HepG2 (cell line): Measurements from ENCODE around the gene CPT1A. TPM values are rescaled to one million over a fixed set of nuclear protein-coding genes. Genes with fewer than 3 reads are reported as not detected.

Experiments
- ATAC-seq: fragments of 200-7000 bp; cut with Tn5 transposase; 3 replicates; pipeline ENCODE4 v1.9.1; 2020; ENCODE audit warnings: mild to moderate bottlenecking, moderate library complexity
- BruUV-seq: library from RNA; stranded (reverse); fragments of 400-500 nt; replicated peaks from 2 replicates; lab custom pipeline; 2021; lab: Mats Ljungman, UMichigan
- CTCF ChIA-PET: fragments of 300-600 bp; formaldehyde crosslinking; extraction: SDS; loops from one replicate; lab custom pipeline; 2021; ENCODE audit warnings: low total read pairs, inconsistent platforms, low intra/inter-chr PET ratio; lab: Yijun Ruan, JAX
- POLR2A ChIA-PET: fragments of 350-600 bp; sonication (Branson Sonifier 250); formaldehyde crosslinking; loops from one replicate; lab custom pipeline; 2020; ENCODE audit warnings: antibody characterized with exemption, inconsistent platforms; lab: Yijun Ruan, JAX
- DNase-seq: peaks from one replicate; pipeline ENCODE4 v3.0.0-alpha.2; 2015; ENCODE audit warnings: low spot score
- FAIRE-seq: peaks from 3 replicates; lab custom pipeline; 2011; peaks lifted over from hg19 to GRCh38; lab: Jason Lieb, UNC
- H2AFZ ChIP-seq: one replicate; pipeline ENCODE4 v1.6.1; 2011; ENCODE audit warnings: low read length, inconsistent platforms
- H3K27ac ChIP-seq: fragments of 300-600 bp; 3 replicates; pipeline ENCODE4 v1.8.0; 2011; ENCODE audit warnings: mixed run types, mild to moderate bottlenecking, mixed read lengths, low read length, inconsistent platforms; ENCODE audit not compliant: insufficient read depth; ENCODE audit errors: extremely low read length
- H3K27me3 ChIP-seq, 2 experiments: fragments of 200-600 bp in 1 of 2; 2 replicates in 1 of 2; 3 replicates in 1 of 2; pipeline versions ENCODE4 v1.6.0 to v1.8.0; 2011; ENCODE audit warnings: low read length in 2 of 2, mild to moderate bottlenecking in 2 of 2, moderate library complexity in 2 of 2, inconsistent platforms in 1 of 2; ENCODE audit not compliant: insufficient read depth in 2 of 2, control insufficient read depth in 1 of 2
- H3K36me3 ChIP-seq, 2 experiments: fragments of 200-600 bp in 1 of 2; replicated peaks in 1 of 2; 2 replicates in 1 of 2; 3 replicates in 1 of 2; pipeline versions ENCODE4 v1.5.1 to v1.8.0; 2011; ENCODE audit warnings: low read length in 2 of 2, inconsistent platforms in 1 of 2; ENCODE audit not compliant: insufficient read depth in 2 of 2, control insufficient read depth in 1 of 2
- H3K4me1 ChIP-seq: 2 replicates; pipeline ENCODE4 v1.5.1; 2012; ENCODE audit warnings: low read length, inconsistent platforms; ENCODE audit not compliant: insufficient read depth
- H3K4me2 ChIP-seq: 2 replicates; pipeline ENCODE4 v1.6.0; 2011; ENCODE audit warnings: low read depth, low read length, inconsistent platforms
- H3K4me3 ChIP-seq, 3 experiments: fragments of 200-600 bp in 1 of 3; sonication (generic), shearing (Covaris generic) in 1 of 3; replicated peaks in 1 of 3; 2 replicates each; pipeline ENCODE4 v1.5.1; 2011 to 2016; ENCODE audit warnings: low read length in 3 of 3, inconsistent platforms in 2 of 3, low read depth in 2 of 3, mild to moderate bottlenecking in 2 of 3, control low read depth in 1 of 3, mixed read lengths in 1 of 3; ENCODE audit not compliant: insufficient read depth in 1 of 3
- H3K79me2 ChIP-seq: one replicate; pipeline ENCODE4 v1.6.1; 2011; ENCODE audit warnings: low read length, inconsistent platforms; ENCODE audit not compliant: insufficient read depth
- H3K9ac ChIP-seq: 2 replicates; pipeline ENCODE4 v1.6.0; 2011; ENCODE audit warnings: mild to moderate bottlenecking, low read depth, low read length, inconsistent platforms; ENCODE audit not compliant: insufficient read depth
- H3K9me3 ChIP-seq: 2 replicates; pipeline ENCODE4 v1.5.1; 2012; ENCODE audit warnings: mild to moderate bottlenecking, low read length
- H4K20me1 ChIP-seq: 2 replicates; pipeline ENCODE4 v1.6.0; 2011; ENCODE audit warnings: inconsistent platforms, mild to moderate bottlenecking, low read length, moderate library complexity; ENCODE audit not compliant: insufficient read depth
- BRD4 ChIP-seq: sonication (generic); formaldehyde crosslinking; IDR thresholded peaks from 2 replicates; pipeline ENCODE4 v1.4.0; 2020; ENCODE audit warnings: missing genetic modification reagents
- HMG20B ChIP-seq: conservative IDR thresholded peaks from 2 replicates; pipeline ENCODE4 v1.6.1; 2016; ENCODE audit warnings: missing genetic modification reagents, missing compliant biosample characterization
- KDM5A ChIP-seq: fragments of 200-600 bp; sonication (generic); IDR thresholded peaks from 2 replicates; pipeline ENCODE4 v1.7.0; 2018; ENCODE audit warnings: antibody characterized with exemption, mild to moderate bottlenecking, low read length, borderline replicate concordance
- MTA1 ChIP-seq: sonication (generic); formaldehyde crosslinking; IDR thresholded peaks from 2 replicates; pipeline ENCODE4 v1.4.0; 2020; ENCODE audit warnings: missing genetic modification reagents, mild to moderate bottlenecking, borderline replicate concordance
- NAIF1 ChIP-seq: sonication (generic); formaldehyde crosslinking; IDR thresholded peaks from 2 replicates; pipeline ENCODE4 v1.5.0; 2020; ENCODE audit warnings: mild to moderate bottlenecking, missing genetic modification reagents, borderline replicate concordance
- NFIB ChIP-seq: sonication (generic); formaldehyde crosslinking; IDR thresholded peaks from 2 replicates; pipeline ENCODE4 v1.9.0; 2021; ENCODE audit warnings: missing genetic modification reagents, mild to moderate bottlenecking, borderline replicate concordance
- SRY ChIP-seq: sonication (generic); formaldehyde crosslinking; IDR thresholded peaks from 2 replicates; pipeline ENCODE4 v1.8.0; 2022; ENCODE audit warnings: mild to moderate bottlenecking, missing genetic modification reagents
- SSRP1 ChIP-seq: IDR thresholded peaks from 2 replicates; pipeline ENCODE4 v1.6.1; 2016; ENCODE audit warnings: control low read depth
- ZNF253 ChIP-seq: sonication (generic); formaldehyde crosslinking; IDR thresholded peaks from 2 replicates; pipeline ENCODE4 v1.8.0; 2022; ENCODE audit warnings: mild to moderate bottlenecking, missing genetic modification reagents, borderline replicate concordance
- ZNF296 ChIP-seq: sonication (generic); formaldehyde crosslinking; conservative IDR thresholded peaks from 2 replicates; pipeline ENCODE4 v1.5.0; 2020; ENCODE audit warnings: mild to moderate bottlenecking, missing genetic modification reagents
- ZNF382 ChIP-seq: sonication (generic); formaldehyde crosslinking; IDR thresholded peaks from 2 replicates; pipeline ENCODE4 v1.5.0; 2020; ENCODE audit warnings: missing genetic modification reagents, mild to moderate bottlenecking, borderline replicate concordance
- ZNF547 ChIP-seq: sonication (generic); formaldehyde crosslinking; IDR thresholded peaks from 2 replicates; pipeline ENCODE4 v1.5.1; 2020; ENCODE audit warnings: mild to moderate bottlenecking, missing genetic modification reagents
- WGBS: methylation state at CpG from one replicate; pipeline ENCODE4 v1.1.6; 2017; ENCODE audit warnings: low lambda C conversion rate; 5-methylcytosine and 5-hydroxymethylcytosine counted together
- in situ Hi-C: cut with HindIII; loops from 2 replicates; pipeline ENCODE4 v1.10.0; 2017; ENCODE audit warnings: low pct_unique_long_range_greater_than_20kb; ENCODE audit not compliant: extremely low pct_ligation_motif_present
- intact Hi-C: fragments of 100-400 bp; cut with micrococcal nuclease; formaldehyde crosslinking; loops from one replicate; pipeline ENCODE4 v1.10.0; 2022; ENCODE audit not compliant: unreplicated experiment
- polyA plus RNA-seq, 8 experiments: library from polyadenylated mRNA; depleted of rRNA in 3 of 8; stranded (reverse) in 7 of 8; unstranded in 1 of 8; fragments of >200 nt; fragmentation: Illumina TruSeq in 4 of 8; extraction: Trizol in 4 of 8; gene quantifications; 2 replicates each; pipeline versions ENCODE4 v1.2.1 to v1.2.3, GENCODE V29; 2011 to 2016; ENCODE audit warnings: low read depth in 4 of 8, missing spikeins in 1 of 8, mixed read lengths in 1 of 8; ENCODE audit not compliant: insufficient read depth in 1 of 8
- total RNA-seq, 5 experiments: library from RNA; depleted of rRNA; stranded (reverse); fragments of >200 nt; fragmentation: Illumina TruSeq; extraction: Trizol; gene quantifications; 2 replicates each; pipeline ENCODE4 v1.2.3, GENCODE V29; 2016; ENCODE audit warnings: low read depth in 1 of 5
- TF ChIP-seq, protein P1 (sequence below): sonication (generic); formaldehyde crosslinking; conservative IDR thresholded peaks from 2 replicates; pipeline ENCODE4 v1.4.0; 2020; ENCODE audit warnings: missing genetic modification reagents
- TF ChIP-seq, protein P2 (sequence below): sonication (generic); formaldehyde crosslinking; IDR thresholded peaks from 2 replicates; pipeline ENCODE4 v1.4.0; 2020; ENCODE audit warnings: missing genetic modification reagents
- TF ChIP-seq, protein P3 (sequence below): sonication (generic); formaldehyde crosslinking; IDR thresholded peaks from 2 replicates; pipeline ENCODE4 v1.4.0; 2020; ENCODE audit warnings: missing genetic modification reagents
- TF ChIP-seq, protein P4 (sequence below): sonication (generic); formaldehyde crosslinking; IDR thresholded peaks from 2 replicates; pipeline ENCODE4 v1.4.0; 2020; ENCODE audit warnings: missing genetic modification reagents

Gene CPT1A
- total and polyA plus RNA-seq, 2 of the 13 experiments (the other 11 are each of a cell fraction or from before 2014, with no cell fraction given), result 7.0 to 7.1 TPM

DNA sequence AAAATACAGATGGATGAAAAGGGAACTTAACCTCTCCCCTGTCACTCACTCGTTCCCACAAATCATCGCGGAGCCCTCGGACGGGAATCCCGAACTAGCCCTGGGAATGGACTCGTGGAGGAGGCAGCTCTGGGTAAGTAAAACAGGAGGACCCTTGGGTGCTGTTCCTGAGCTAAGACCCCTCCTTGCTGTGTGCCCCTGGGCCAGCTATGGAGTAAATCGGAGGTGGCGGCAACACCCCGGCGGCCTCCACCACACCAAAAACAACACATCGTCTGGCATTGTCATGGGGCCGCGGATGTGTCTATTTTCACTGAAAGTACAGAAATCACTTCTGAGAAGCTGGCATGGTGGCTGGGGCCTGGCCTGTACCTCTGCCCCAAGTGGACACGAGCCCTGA is 12.1 kb downstream of the CPT1A start:
- H3K4me1 ChIP-seq, result no peaks in the 10 kb centered on the region
- 94% methylated on average over 15 of the region's 15 CpGs for WGBS
- H3K27ac ChIP-seq, result no peak overlapping the region
- H3K9ac ChIP-seq, result no peak overlapping the region
- CTCF ChIA-PET, result no interaction called here
- no peak overlapping the region for H3K4me2 ChIP-seq
- in situ Hi-C loops (no loop called here), intact Hi-C loops (no loop called here)
- H3K4me3 ChIP-seq, result no peak overlapping the region
- H3K36me3 ChIP-seq, result peaks cover 0 to 2% of the 10 kb centered on the region in 2 experiments; a peak in 1 of 5 replicates
- H4K20me1 ChIP-seq, result peaks cover 4% of the 10 kb centered on the region; the same call in 1 of the 2 replicates
- H3K79me2 ChIP-seq, result no peaks in the 10 kb centered on the region
- POLR2A ChIA-PET, result no interaction called here
- FAIRE-seq (no peak), DNase-seq (no peak), ATAC-seq (no peak)
- no TSS peak for BruUV-seq
- H3K27me3 ChIP-seq, result no peaks in the 10 kb centered on the region; a peak in 1 of 5 replicates
- TF ChIP-seq ZNF382 (CRISPR knock-in tag) (no peak), ZNF547 (CRISPR knock-in tag) (no peak), KDM5A (no peak), NFIB (no peak), ZNF296 (CRISPR knock-in tag) (no peak), HMG20B (CRISPR knock-in tag) (no peak), SRY (no peak), ZNF253 (CRISPR knock-in tag) (no peak), BRD4 (CRISPR knock-in tag) (no peak), MTA1 (CRISPR knock-in tag) (no peak), SSRP1 (CRISPR knock-in tag) (no peak), NAIF1 (CRISPR knock-in tag) (no peak)
- TF ChIP-seq, protein P1, sequence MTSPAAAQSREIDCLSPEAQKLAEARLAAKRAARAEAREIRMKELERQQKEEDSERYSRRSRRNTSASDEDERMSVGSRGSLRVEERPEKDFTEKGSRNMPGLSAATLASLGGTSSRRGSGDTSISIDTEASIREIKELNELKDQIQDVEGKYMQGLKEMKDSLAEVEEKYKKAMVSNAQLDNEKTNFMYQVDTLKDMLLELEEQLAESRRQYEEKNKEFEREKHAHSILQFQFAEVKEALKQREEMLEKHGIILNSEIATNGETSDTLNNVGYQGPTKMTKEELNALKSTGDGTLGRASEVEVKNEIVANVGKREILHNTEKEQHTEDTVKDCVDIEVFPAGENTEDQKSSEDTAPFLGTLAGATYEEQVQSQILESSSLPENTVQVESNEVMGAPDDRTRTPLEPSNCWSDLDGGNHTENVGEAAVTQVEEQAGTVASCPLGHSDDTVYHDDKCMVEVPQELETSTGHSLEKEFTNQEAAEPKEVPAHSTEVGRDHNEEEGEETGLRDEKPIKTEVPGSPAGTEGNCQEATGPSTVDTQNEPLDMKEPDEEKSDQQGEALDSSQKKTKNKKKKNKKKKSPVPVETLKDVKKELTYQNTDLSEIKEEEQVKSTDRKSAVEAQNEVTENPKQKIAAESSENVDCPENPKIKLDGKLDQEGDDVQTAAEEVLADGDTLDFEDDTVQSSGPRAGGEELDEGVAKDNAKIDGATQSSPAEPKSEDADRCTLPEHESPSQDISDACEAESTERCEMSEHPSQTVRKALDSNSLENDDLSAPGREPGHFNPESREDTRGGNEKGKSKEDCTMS (CRISPR knock-in tag), result no peak
- TF ChIP-seq, protein P2, sequence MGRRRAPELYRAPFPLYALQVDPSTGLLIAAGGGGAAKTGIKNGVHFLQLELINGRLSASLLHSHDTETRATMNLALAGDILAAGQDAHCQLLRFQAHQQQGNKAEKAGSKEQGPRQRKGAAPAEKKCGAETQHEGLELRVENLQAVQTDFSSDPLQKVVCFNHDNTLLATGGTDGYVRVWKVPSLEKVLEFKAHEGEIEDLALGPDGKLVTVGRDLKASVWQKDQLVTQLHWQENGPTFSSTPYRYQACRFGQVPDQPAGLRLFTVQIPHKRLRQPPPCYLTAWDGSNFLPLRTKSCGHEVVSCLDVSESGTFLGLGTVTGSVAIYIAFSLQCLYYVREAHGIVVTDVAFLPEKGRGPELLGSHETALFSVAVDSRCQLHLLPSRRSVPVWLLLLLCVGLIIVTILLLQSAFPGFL (CRISPR knock-in tag), result no peak
- TF ChIP-seq, protein P3, sequence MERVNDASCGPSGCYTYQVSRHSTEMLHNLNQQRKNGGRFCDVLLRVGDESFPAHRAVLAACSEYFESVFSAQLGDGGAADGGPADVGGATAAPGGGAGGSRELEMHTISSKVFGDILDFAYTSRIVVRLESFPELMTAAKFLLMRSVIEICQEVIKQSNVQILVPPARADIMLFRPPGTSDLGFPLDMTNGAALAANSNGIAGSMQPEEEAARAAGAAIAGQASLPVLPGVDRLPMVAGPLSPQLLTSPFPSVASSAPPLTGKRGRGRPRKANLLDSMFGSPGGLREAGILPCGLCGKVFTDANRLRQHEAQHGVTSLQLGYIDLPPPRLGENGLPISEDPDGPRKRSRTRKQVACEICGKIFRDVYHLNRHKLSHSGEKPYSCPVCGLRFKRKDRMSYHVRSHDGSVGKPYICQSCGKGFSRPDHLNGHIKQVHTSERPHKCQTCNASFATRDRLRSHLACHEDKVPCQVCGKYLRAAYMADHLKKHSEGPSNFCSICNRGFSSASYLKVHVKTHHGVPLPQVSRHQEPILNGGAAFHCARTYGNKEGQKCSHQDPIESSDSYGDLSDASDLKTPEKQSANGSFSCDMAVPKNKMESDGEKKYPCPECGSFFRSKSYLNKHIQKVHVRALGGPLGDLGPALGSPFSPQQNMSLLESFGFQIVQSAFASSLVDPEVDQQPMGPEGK, result no peak
- TF ChIP-seq, protein P4, sequence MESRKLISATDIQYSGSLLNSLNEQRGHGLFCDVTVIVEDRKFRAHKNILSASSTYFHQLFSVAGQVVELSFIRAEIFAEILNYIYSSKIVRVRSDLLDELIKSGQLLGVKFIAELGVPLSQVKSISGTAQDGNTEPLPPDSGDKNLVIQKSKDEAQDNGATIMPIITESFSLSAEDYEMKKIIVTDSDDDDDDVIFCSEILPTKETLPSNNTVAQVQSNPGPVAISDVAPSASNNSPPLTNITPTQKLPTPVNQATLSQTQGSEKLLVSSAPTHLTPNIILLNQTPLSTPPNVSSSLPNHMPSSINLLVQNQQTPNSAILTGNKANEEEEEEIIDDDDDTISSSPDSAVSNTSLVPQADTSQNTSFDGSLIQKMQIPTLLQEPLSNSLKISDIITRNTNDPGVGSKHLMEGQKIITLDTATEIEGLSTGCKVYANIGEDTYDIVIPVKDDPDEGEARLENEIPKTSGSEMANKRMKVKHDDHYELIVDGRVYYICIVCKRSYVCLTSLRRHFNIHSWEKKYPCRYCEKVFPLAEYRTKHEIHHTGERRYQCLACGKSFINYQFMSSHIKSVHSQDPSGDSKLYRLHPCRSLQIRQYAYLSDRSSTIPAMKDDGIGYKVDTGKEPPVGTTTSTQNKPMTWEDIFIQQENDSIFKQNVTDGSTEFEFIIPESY (CRISPR knock-in tag), result no peak
- H3K9me3 ChIP-seq, result no peaks in the 10 kb centered on the region
- no peak overlapping the region for H2AFZ ChIP-seq
